GM10248 (cell line): ENCODE data around the gene VEPH1.

Source experiments
- CTCF ChIA-PET: fragments of 300-600 bp; sonication (Branson Sonifier 250); formaldehyde crosslinking; extraction: SDS; loops from one replicate; lab custom pipeline; 2021; ENCODE audit warnings: antibody characterized with exemption; lab: Yijun Ruan, JAX
- POLR2A ChIA-PET: fragments of 350-650 bp; sonication (Branson Sonifier 250); formaldehyde crosslinking; extraction: SDS; loops from one replicate; lab custom pipeline; 2020; ENCODE audit warnings: antibody characterized with exemption; lab: Yijun Ruan, JAX
- DNase-seq: peaks from one replicate; pipeline ENCODE4 v3.0.0; 2012; ENCODE audit errors: extremely low spot score
- TF ChIP-seq, protein P1 (sequence below): IDR thresholded peaks from 2 replicates; pipeline ENCODE4 v1.5.1; 2012; ENCODE audit warnings: mild to moderate bottlenecking, low read depth; ENCODE audit errors: extremely low read depth, missing control alignments, control extremely low read depth

VEPH1 gene

DNA sequence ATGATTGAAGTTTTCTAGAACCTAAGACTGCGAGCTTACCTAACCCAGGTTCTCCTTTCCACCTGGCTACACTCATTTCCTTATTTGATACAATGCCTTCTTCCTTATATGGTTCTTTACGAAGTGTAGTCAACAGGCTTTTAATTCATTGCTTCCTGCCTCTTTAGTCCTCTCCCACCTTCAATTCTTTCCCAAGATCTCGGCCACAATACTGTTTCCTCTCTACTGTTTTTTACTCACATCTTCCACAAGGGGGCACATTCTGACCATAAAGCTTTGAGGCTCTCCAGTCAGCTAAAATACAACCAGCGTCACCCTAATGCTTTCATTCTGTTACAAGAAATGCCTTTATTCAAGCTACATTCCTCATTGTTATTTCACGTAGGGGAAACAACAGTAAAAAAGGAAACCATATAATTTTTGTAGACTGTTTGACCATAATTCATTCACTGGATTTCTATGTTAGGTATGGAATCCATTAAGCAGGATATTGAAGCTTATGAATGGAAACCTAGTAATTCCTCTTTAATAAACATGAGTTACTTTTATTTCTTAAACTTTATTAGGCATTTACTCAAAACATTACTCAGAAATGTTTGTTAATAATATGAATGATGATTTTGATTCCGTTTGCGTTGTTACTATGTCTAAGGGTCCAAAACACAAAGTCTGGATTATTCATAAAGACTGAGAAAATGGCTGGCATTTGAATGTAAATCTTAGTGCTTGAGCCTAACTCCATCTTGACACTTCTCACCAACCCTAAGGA, 29.5 kb upstream of the VEPH1 start:
- ChIA-PET POLR2A (interaction anchor here (1.1 kb wide), 1 partner anchor 40 kb away, joined by 3 read pairs; no protein-coding TSS in a partner anchor), CTCF (interaction anchor here (0.8 to 9.1 kb wide), 34 partner anchors 8 to 1259 kb away, joined by 3 to 174 read pairs (median 5); partner anchors contain the start of gene MLF1)
- DNase-seq, result peak; percentile 50
- TF ChIP-seq, protein P1, sequence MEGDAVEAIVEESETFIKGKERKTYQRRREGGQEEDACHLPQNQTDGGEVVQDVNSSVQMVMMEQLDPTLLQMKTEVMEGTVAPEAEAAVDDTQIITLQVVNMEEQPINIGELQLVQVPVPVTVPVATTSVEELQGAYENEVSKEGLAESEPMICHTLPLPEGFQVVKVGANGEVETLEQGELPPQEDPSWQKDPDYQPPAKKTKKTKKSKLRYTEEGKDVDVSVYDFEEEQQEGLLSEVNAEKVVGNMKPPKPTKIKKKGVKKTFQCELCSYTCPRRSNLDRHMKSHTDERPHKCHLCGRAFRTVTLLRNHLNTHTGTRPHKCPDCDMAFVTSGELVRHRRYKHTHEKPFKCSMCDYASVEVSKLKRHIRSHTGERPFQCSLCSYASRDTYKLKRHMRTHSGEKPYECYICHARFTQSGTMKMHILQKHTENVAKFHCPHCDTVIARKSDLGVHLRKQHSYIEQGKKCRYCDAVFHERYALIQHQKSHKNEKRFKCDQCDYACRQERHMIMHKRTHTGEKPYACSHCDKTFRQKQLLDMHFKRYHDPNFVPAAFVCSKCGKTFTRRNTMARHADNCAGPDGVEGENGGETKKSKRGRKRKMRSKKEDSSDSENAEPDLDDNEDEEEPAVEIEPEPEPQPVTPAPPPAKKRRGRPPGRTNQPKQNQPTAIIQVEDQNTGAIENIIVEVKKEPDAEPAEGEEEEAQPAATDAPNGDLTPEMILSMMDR, result peak; percentile 78

DNA sequence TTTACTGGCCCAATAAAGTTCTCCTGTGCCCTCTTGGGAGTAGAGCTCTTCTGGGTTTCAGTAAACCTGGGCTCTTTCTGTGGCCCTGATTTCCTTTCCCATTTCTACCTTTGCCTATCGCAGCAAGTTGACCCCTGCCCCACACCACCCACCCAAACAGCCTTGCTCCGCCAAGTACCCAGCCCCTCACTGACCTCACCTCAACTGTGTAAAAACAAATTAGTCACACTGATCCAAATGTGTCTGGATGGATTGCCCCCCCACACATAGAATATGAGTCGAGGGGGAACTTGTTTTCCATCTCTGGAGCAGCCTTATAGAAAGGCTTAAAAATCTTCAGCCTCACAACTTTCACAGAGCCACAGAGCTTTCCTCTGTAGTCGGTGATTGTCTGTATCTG, 28.6 kb upstream of the VEPH1 start:
- ChIA-PET CTCF (interaction anchor here (1.0 to 9.1 kb wide), 29 partner anchors 9 to 1260 kb away, joined by 3 to 174 read pairs (median 5); partner anchors contain the start of gene MLF1), POLR2A (no interaction called here)
- DNase-seq, result no peak
- TF ChIP-seq, protein P1, result no peak

DNA sequence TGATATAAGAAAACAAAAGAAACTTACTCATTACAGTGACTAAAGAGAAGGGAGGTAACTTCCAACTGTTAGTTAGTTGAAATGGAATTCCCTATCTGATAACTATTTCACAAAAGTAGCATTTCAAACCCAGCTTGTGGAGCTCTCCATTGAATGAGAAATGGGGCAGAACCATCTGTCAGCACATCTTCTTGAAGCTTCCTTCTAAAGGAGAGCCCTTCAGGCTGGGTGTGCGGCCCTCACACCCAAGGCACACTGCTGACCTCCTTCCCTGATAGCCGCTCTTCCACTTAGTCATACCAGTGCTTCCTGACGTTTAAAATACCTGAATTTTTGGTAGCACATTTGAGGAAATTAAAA, 28.1 kb upstream of the VEPH1 start:
- ChIA-PET POLR2A (no interaction called here), CTCF (interaction anchor here (1.0 to 9.1 kb wide), 13 partner anchors 8 to 1260 kb away, joined by 3 to 174 read pairs (median 7); partner anchors contain the start of gene MLF1)
- DNase-seq, result no peak
- TF ChIP-seq, protein P1, result no peak

DNA sequence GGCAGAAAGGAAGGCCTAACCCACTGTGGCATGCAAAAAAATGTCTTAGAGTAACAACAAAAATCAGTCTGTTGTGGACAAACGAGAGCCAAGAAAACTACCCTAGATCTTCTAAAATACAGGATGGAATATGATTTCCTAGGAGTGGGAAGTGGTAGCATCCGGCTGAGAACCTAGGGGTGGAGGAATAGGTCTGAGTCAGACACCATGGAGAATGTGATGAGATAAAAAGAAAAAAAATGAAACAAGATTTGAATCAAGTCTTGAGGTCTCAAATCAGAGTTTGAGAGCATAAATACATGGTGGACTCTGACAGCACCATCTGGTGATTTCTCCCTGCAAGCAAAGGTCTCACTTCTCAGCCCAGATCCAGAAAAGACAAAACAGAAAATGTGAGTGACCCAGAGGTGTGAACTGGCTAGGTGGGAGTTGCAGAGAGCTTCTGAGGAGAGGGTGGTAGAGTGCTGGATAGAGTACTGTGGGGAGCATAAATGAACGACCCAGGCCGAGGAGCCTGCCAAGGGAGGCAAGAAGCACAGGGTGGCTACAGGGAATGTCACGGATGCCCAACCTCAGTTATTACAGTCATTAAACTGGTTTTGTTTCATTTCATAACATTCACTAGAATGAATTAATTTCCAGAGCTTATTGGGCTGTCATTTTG, 27.6 kb upstream of the VEPH1 start:
- CTCF ChIA-PET, result interaction anchor here (1.2 to 9.1 kb wide), 7 partner anchors 8 to 66 kb away, joined by 3 to 174 read pairs (median 23); no protein-coding TSS in a partner anchor
- TF ChIP-seq, protein P1, result no peak
- no peak for DNase-seq
- POLR2A ChIA-PET, result no interaction called here

DNA sequence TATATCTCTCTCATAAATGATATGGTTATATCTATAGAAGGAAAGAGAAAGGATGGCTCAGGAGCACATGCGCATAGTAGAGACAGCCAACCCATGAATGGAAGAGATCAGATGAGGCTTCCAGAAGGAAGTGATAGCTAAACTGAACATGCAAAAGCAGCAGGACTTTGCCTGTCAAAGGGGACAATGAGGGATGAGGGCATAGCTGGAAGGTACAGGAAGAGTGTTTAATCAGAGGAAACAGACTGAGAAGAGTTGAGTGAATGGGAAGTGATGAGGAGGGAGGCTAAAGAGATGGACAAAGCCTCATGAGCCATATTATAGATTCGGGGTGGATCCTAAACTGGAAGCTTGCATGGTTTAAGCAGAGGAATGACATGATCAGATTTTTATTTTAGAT, 26.5 kb upstream of the VEPH1 start:
- ChIA-PET POLR2A (no interaction called here), CTCF (interaction anchor here (1.1 to 9.1 kb wide), 2 partner anchors 29 to 45 kb away, joined by 3 to 174 read pairs; no protein-coding TSS in a partner anchor)
- TF ChIP-seq, protein P1, result no peak
- DNase-seq, result no peak

DNA sequence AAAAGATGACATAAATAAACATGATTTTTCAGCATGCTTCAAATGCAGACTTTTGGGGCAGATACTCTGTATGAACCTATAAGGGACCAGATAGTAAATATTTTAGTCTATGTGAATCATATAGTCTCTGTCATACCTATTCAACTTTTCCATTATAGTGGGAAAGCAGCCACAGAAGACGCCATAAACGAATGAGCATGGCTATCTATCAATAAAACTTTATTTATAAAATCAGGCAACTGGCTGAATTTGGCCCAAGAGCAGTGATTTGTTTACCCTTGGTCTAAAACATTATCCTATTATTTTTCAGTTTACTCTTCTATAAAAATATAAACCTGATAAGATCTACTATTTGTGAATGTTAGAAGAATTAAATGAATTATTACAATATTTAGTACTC, 25.9 kb upstream of the VEPH1 start:
- POLR2A ChIA-PET, result no interaction called here
- TF ChIP-seq, protein P1, result no peak
- CTCF ChIA-PET, result interaction anchor here (0.7 to 9.1 kb wide), 3 partner anchors 28 to 77 kb away, joined by 3 to 174 read pairs (median 3); no protein-coding TSS in a partner anchor
- DNase-seq, result no peak
